Left renal cortex interstitium (tissue), 4 donors: ENCODE results near the gene PLG. TPM values are rescaled to one million over a fixed set of nuclear protein-coding genes. Genes with fewer than 3 reads are reported as not detected.

Source experiments
- polyA plus RNA-seq, 4 donors: library from polyadenylated mRNA; unstranded; fragments of 120-200 nt; gene quantifications; one replicate each; pipeline ENCODE4 v1.2.1, GENCODE V29; 2013; ENCODE audit not compliant: insufficient read length in 4 of 4

PLG gene
- polyA plus RNA-seq, 4 donors, result 1.7 to 24.9 (median 18.3) TPM

Other genes starting within 250 kb of the PLG start
- gene LPA, start 38.0 kb upstream of the PLG start, polyA plus RNA-seq, result under 1 TPM; 0.11 to 0.38 (median 0.28) TPM